GM12874 (cell line): ENCODE data around the gene TMEM247.

Experiments
- TF ChIP-seq, protein P1 (sequence below): IDR thresholded peaks from 2 replicates; pipeline ENCODE4 v1.5.1; 2011; ENCODE audit warnings: low read depth, mild to moderate bottlenecking, control low read depth, low read length, moderate library complexity; ENCODE audit not compliant: insufficient read depth

The TMEM247 gene

DNA sequence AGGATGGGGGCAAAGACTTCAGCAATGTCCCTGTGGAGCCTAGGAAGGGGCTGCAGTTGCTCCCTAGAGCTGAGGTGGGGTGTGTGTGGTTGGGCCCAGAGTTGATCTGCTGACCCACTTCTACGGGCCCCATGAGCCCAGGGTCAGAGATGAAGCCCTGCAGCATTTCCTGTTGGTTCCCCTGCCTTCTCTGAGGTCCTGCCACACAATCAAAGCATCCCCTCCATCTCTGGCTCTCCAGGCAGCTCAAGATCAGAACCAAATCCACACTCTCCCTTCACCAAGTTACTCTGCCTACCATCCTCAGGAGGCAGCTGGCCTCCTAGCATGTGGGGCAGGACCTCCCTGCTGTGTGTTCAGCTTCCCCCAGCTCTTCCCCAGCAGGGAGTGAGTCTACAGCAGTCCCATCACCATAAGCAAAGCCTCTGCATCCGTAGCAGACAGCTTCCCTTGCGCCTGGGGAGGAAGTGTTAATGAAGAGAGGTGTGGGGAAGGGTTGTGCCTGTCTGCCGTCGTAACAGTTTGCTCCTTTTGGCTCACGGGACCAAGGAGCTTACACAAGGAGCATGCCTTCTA is 26.9 kb downstream of the TMEM247 start:
- TF ChIP-seq, protein P1, sequence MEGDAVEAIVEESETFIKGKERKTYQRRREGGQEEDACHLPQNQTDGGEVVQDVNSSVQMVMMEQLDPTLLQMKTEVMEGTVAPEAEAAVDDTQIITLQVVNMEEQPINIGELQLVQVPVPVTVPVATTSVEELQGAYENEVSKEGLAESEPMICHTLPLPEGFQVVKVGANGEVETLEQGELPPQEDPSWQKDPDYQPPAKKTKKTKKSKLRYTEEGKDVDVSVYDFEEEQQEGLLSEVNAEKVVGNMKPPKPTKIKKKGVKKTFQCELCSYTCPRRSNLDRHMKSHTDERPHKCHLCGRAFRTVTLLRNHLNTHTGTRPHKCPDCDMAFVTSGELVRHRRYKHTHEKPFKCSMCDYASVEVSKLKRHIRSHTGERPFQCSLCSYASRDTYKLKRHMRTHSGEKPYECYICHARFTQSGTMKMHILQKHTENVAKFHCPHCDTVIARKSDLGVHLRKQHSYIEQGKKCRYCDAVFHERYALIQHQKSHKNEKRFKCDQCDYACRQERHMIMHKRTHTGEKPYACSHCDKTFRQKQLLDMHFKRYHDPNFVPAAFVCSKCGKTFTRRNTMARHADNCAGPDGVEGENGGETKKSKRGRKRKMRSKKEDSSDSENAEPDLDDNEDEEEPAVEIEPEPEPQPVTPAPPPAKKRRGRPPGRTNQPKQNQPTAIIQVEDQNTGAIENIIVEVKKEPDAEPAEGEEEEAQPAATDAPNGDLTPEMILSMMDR, result no peak

DNA sequence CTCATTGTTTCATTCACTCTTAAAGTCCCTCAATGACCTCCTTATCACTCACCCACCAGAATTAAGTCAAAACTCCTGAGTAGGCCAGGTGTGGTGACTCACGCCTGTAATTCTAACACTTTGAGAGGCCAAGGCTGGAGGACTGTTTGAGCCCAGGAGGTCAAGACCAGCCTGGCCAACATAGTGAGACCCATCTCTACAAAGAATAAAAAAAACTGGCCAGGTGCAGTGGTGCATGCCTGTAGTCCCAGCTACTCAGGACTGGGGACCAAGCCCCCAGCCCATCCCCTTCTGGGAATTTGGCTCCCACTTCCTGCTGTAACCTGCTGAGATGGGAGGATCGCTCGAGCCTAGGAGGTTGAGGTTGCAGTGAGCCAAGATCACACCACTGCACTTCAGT is 28.9 kb downstream of the TMEM247 start:
- TF ChIP-seq, protein P1, result no peak

DNA sequence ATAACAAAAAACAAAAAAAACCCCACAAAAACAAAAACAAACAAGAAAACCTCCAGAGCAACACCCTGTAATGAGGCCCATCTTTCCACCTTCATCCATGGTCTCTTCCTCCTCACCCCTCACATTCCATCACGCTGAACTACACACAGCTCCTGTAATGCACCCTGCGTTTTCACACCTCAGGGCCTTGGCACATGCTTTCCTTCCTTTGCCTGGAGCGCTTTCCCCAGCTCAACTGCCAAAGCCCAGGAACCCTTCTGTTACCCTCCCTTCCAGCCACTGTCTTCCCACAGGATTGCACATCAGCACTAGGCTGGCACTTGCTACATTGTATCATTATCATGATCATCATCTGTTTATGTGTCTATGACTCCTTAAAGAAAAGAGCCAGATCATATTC is 29.4 kb downstream of the TMEM247 start:
- TF ChIP-seq, protein P1, result no peak

DNA sequence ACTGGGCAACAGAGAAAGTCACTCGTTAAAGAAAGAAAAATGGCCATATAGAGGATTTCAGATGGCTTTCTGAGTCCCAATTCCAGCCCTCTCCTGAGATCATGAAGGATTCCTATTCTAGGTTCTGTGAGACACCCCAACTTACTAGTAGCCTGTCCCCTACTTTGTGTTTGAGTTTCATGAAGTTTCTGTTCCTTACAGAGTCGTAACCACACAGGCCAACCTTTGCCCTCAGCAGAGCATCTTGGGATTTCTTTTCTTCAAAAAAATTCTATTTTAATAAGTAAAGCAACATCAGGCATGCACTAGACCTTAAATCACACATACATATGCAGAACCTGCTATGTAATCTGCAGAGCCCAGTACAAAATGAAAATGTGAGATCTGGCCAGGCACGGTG is 30.4 kb downstream of the TMEM247 start:
- TF ChIP-seq, protein P1, result no peak

DNA sequence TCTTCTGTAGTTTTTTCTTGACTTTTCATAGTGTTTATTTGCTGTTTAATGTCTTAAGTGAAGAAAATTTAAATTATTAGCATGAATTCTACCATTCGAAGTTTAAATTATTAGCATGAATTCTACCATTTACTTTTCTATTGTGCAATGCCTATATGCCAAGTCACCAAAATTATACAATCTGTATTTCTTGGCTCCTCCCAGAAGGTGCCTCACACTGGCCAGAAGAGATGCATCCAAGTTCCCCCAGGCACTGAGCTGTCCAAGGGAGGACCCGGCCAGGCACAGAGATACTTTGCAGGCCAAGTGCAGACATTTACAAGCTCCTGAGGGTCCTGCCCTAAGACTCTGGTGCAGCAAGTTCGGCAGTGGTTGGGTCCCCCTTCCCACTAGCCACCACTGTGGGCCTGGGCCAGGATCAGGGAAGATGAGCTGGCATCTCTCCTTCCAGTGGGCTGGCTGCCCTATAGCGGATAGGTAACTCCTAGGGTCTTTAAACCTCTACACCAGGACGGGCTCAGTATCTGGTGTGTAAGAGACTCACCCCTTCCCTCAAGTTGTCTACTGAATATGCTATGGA is 31.3 kb downstream of the TMEM247 start:
- TF ChIP-seq, protein P1, result no peak

DNA sequence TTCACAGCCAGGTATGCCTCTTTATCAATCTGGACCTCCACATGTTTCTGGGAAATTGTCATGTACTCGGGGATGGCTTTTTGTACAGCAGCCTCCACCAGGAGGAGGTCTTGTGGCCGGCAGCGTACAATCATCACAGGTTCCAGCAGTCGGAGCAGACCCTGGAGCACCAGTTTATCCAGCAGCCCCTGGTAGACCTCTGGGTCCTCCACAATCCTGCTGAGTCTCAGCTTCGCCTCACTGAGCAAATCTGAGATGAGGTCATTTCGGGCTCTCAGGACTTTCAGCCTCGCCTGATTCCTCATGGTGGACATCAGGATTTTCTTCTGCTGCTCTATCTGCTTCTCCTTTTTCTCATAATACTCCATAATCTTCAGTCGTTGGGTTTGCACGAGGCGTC is 32.8 kb downstream of the TMEM247 start:
- TF ChIP-seq, protein P1, result no peak

DNA sequence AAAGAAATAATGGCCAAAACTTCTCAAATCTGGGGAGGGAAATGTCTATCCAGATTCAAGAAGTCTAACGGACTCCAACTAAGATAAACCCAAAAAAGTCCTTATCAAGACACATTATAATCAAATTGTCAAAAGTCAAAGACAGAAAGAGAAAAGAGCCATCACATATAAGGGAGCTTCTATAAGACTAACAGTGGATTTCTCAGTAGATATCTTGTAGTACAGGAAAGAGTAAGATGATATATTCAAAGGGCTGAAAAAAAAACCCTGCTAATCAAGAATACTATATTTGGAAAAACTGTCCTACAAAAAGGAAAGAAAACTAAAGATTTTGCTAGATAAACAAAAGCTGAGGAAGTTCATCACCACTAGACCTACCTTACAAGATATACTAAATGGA is 35.4 kb downstream of the TMEM247 start:
- TF ChIP-seq, protein P1, result no peak
